Measurements from ENCODE around the gene ANKRD44.

Gene ANKRD44

GRCh38 chr2:196939371-196939770, 371.2 kb downstream of the ANKRD44 start:
- DNase-seq, result no peak
